AG09309 (cell line): ENCODE measurements around the gene MEGF6.

Experiments
- DNase-seq: peaks from one replicate; pipeline ENCODE4 v3.0.0-alpha.2; 2010; ENCODE audit warnings: low read depth
- H3K4me3 ChIP-seq: 2 replicates; pipeline ENCODE4 v1.5.1; 2011; ENCODE audit warnings: mild to moderate bottlenecking, low read depth, low read length, moderate library complexity; ENCODE audit not compliant: control insufficient read depth
- CTCF ChIP-seq: IDR thresholded peaks from 2 replicates; pipeline ENCODE4 v1.5.1; 2011; ENCODE audit warnings: mild to moderate bottlenecking, low read depth, low read length, inconsistent platforms; ENCODE audit not compliant: insufficient read depth, control insufficient read depth; ENCODE audit errors: missing control alignments

MEGF6 gene

GRCh38 chr1:3656450-3657095 lies 45.3 kb upstream of the MEGF6 start:
- TF ChIP-seq CTCF: no peak
- no peak overlapping the region for H3K4me3 ChIP-seq
- no peak for DNase-seq

- no peak for TF ChIP-seq CTCF
- DNase-seq: no peak
- H3K4me3 ChIP-seq: no peak overlapping the region
Observed at GRCh38 chr1:3654549-3655281, 43.4 kb upstream of the MEGF6 start.

- DNase-seq: no peak
- no peak overlapping the region for H3K4me3 ChIP-seq
- no peak for TF ChIP-seq CTCF
Observed at GRCh38 chr1:3653286-3653618, 41.9 kb upstream of the MEGF6 start.

- TF ChIP-seq CTCF: no peak
- no peak overlapping the region for H3K4me3 ChIP-seq
- DNase-seq: no peak
Observed at GRCh38 chr1:3652548-3653285, 41.4 kb upstream of the MEGF6 start.

- DNase-seq: no peak
- no peak within 1 kb of the TSS for H3K4me3 ChIP-seq
Observed at GRCh38 chr1:3651930-3652547, 40.7 kb upstream of the MEGF6 start, which contains the start of gene TP73. TSS of gene TP73 (plus strand) at chr1:3652516. CDS start at chr1:3682366, 29,850 bp downstream.

More at GRCh38 chr1:3651930-3652547, 40.7 kb upstream of the MEGF6 start, which contains the start of gene TP73:
- no peak for TF ChIP-seq CTCF
